Suprapubic skin (tissue), 4 donors: ENCODE measurements around the gene SMIM13.

Experiments
- EP300 ChIP-seq: sonication (generic); formaldehyde crosslinking; IDR thresholded peaks from one replicate; pipeline ENCODE4 v1.6.1; 2017; ENCODE audit warnings: antibody characterized with exemption
- POLR2A ChIP-seq, 2 donors: fragments of 450-650 bp; IDR thresholded peaks; one replicate each; pipeline ENCODE4 v1.6.1; 2017; ENCODE audit warnings: antibody characterized with exemption in 2 of 2, mild to moderate bottlenecking in 2 of 2, moderate library complexity in 2 of 2
- POLR2AphosphoS5 ChIP-seq, 3 donors: sonication (generic); formaldehyde crosslinking; IDR thresholded peaks; one replicate each; pipeline ENCODE4 v1.6.1; 2017; ENCODE audit warnings: antibody characterized with exemption in 3 of 3
- TF ChIP-seq, protein P1 (sequence below), 2 donors: fragments of 200-600 bp in 1 of 2; fragments of 450-650 bp in 1 of 2; sonication (generic) in 1 of 2; IDR thresholded peaks; one replicate each; pipeline ENCODE4 v1.5.1; 2016 to 2019; ENCODE audit warnings: antibody characterized with exemption in 2 of 2, mild to moderate bottlenecking in 1 of 2, moderate library complexity in 1 of 2

DNA sequence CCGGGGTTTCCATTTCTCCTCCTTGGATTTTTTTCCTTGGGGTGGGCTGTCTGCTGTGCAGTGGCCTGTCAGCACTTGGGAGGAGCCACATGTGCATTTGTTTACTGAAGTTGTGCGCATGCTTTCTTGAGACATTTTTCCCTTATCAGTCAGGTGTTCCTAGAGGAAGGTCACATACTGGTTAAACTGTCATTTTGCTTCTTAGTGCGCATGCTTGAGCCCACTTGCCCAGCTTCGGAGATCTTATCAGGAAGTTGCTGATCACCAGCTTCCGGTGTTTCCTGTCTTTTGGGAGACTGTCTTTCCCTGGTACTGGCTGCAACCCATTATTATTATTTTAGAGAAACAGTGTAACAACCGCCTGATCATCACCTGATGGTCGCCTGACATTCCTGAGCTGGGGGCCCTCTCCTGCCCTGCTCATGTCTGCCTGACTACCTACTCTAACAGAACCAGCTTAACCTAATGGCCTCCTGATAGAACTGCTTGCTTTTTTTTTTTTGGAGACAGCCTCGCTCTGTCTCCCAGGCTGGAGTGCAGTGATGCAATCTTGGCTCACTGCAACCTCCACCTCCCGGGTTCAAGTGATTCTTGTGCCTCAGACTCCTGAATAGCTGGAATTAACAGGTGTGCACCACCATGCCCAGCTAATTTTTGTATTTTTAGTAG, 18.3 kb downstream of the SMIM13 start:
- TF ChIP-seq, protein P1, sequence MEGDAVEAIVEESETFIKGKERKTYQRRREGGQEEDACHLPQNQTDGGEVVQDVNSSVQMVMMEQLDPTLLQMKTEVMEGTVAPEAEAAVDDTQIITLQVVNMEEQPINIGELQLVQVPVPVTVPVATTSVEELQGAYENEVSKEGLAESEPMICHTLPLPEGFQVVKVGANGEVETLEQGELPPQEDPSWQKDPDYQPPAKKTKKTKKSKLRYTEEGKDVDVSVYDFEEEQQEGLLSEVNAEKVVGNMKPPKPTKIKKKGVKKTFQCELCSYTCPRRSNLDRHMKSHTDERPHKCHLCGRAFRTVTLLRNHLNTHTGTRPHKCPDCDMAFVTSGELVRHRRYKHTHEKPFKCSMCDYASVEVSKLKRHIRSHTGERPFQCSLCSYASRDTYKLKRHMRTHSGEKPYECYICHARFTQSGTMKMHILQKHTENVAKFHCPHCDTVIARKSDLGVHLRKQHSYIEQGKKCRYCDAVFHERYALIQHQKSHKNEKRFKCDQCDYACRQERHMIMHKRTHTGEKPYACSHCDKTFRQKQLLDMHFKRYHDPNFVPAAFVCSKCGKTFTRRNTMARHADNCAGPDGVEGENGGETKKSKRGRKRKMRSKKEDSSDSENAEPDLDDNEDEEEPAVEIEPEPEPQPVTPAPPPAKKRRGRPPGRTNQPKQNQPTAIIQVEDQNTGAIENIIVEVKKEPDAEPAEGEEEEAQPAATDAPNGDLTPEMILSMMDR (IDR thresholded peaks at IDR 0.05): no peak
- TF ChIP-seq EP300: no peak
- TF ChIP-seq POLR2A (IDR thresholded peaks at IDR 0.05): no peak
- no peak for TF ChIP-seq POLR2AphosphoS5 (IDR thresholded peaks at IDR 0.05)
